Measurements from ENCODE around the gene HDAC4. TPM values are rescaled to one million over a fixed set of nuclear protein-coding genes. Genes with fewer than 3 reads are reported as not detected.

Gene HDAC4
- total RNA-seq, 1 donor from 2014 or later, result 46.2 TPM

- DNase-seq (ENCODE audit: low spot score, unreplicated experiment), result no peak
- TF ChIP-seq, protein P1, sequence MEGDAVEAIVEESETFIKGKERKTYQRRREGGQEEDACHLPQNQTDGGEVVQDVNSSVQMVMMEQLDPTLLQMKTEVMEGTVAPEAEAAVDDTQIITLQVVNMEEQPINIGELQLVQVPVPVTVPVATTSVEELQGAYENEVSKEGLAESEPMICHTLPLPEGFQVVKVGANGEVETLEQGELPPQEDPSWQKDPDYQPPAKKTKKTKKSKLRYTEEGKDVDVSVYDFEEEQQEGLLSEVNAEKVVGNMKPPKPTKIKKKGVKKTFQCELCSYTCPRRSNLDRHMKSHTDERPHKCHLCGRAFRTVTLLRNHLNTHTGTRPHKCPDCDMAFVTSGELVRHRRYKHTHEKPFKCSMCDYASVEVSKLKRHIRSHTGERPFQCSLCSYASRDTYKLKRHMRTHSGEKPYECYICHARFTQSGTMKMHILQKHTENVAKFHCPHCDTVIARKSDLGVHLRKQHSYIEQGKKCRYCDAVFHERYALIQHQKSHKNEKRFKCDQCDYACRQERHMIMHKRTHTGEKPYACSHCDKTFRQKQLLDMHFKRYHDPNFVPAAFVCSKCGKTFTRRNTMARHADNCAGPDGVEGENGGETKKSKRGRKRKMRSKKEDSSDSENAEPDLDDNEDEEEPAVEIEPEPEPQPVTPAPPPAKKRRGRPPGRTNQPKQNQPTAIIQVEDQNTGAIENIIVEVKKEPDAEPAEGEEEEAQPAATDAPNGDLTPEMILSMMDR (IDR thresholded peaks at IDR 0.05; ENCODE audit: unreplicated experiment), result no peak
- Mint-ChIP-seq H3K27ac (no peak overlapping the region), H3K9me3 (ENCODE audit: low read depth) (no peaks in the 10 kb centered on the region), H3K36me3 (ENCODE audit: insufficient read depth) (no peaks in the 10 kb centered on the region), H3K4me1 (ENCODE audit: low read depth) (peaks cover 3% of the 10 kb centered on the region), H3K27me3 (peaks cover 14% of the 10 kb centered on the region), H3K4me3 (ENCODE audit: low read depth) (no peak overlapping the region)
Measured at GRCh38 chr2:239015901-239016675, 384.7 kb downstream of the HDAC4 start.

DNA sequence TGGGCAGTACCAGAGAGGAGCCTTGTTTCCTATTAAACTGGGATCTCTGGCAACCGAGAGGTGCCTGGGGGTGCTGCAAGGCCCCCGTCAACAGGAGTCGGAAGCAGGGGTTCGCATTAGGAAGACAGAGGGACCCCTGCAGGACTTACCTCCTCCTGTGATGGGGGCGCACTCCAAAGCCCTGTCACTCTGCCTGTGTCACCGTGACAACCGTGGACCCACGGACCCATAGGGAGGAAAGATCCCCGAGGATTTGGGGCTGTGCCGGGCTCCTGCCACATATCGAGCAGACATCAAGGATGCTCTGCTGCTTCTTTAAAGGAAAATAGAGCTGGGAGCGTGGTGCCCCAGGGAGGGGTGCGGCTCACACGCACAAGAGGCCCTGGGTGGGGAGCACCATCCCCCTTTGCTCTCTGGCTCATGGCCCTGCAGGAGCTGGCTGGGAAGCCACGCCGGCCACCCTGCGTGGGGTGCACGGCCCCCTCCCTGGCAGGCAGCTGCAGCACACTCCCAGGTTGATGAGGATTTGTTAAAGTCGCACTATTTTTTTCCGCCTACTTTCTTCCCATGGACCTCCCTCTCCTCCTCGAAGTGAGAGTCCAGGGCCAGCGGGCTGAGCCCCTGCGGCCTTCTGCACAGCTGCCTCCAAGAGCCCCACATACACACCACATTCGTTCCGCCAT is 385.5 kb downstream of the HDAC4 start:
- H3K27ac Mint-ChIP-seq, result no peak overlapping the region
- peaks cover 3% of the 10 kb centered on the region for H3K4me1 Mint-ChIP-seq (ENCODE audit: low read depth)
- no peak overlapping the region for H3K4me3 Mint-ChIP-seq (ENCODE audit: low read depth)
- TF ChIP-seq, protein P1 (IDR thresholded peaks at IDR 0.05; ENCODE audit: unreplicated experiment), result no peak
- no peaks in the 10 kb centered on the region for H3K9me3 Mint-ChIP-seq (ENCODE audit: low read depth)
- DNase-seq (ENCODE audit: low spot score, unreplicated experiment), result no peak
- H3K36me3 Mint-ChIP-seq (ENCODE audit: insufficient read depth), result no peaks in the 10 kb centered on the region
- H3K27me3 Mint-ChIP-seq, result peaks cover 13% of the 10 kb centered on the region

DNA sequence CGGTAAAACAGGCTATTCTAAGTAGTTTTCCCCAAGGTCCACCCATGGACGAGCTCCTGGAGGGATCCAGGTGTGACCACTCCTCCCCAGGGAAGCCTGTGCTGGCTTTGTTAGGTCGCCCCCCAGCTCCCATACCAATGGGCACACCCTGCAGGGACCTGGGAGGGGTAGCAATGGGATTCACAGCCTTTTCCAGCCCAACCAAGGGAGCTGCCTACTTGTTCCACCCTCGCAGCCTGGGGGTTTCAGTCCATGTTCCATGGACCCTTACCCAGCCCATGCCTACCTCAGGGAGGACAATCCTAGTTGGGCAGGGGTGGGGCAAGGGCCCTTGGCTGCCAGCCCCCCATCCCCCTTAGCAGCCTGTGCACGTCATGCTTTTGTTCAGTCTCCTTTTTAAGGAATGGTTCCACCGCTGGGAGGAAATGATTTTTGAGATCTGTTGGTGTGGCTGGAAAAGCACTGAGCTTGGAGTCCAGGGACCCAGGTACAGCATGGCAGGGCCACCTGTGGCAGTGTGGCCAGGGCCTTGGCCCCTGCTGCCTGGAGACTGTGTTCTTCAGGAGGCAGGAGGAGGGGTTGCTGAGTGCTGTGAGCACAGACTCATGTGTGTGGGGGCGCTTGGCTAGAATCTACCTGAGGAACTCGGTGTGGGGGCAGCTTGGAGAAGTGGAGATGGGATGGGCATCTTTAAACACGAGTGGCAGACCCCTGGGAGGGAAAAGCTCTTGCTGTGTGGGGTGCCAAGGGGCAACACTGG is 386.2 kb downstream of the HDAC4 start:
- Mint-ChIP-seq H3K4me3 (ENCODE audit: low read depth) (no peak overlapping the region), H3K27ac (no peak overlapping the region), H3K27me3 (peaks cover 5% of the 10 kb centered on the region), H3K9me3 (ENCODE audit: low read depth) (no peaks in the 10 kb centered on the region), H3K4me1 (ENCODE audit: low read depth) (peaks cover 3% of the 10 kb centered on the region), H3K36me3 (ENCODE audit: insufficient read depth) (no peaks in the 10 kb centered on the region)
- no peak for DNase-seq (ENCODE audit: low spot score, unreplicated experiment)
- TF ChIP-seq, protein P1 (IDR thresholded peaks at IDR 0.05; ENCODE audit: unreplicated experiment), result no peak

DNA sequence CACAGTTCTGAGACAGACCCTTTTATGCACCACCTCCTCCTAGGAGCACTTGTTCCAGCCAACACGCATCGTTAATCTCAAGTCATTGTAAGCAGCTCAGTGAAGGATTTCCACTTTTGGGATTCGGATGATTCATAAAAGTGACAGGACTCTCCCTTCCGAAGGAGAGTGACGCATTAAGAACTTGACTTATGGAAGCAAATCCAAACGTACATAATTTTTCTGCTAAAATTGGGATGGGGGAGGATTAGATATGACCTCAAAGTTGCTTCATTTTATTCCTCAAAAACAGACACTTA is 387.2 kb downstream of the HDAC4 start:
- no peaks in the 10 kb centered on the region for H3K36me3 Mint-ChIP-seq (ENCODE audit: insufficient read depth)
- DNase-seq (ENCODE audit: low spot score, unreplicated experiment), result no peak
- TF ChIP-seq, protein P1 (IDR thresholded peaks at IDR 0.05; ENCODE audit: unreplicated experiment), result no peak
- H3K27me3 Mint-ChIP-seq, result peaks cover 12% of the 10 kb centered on the region
- no peak overlapping the region for H3K4me3 Mint-ChIP-seq (ENCODE audit: low read depth)
- H3K27ac Mint-ChIP-seq, result no peak overlapping the region
- no peaks in the 10 kb centered on the region for H3K9me3 Mint-ChIP-seq (ENCODE audit: low read depth)
- peaks cover 3% of the 10 kb centered on the region for H3K4me1 Mint-ChIP-seq (ENCODE audit: low read depth)

DNA sequence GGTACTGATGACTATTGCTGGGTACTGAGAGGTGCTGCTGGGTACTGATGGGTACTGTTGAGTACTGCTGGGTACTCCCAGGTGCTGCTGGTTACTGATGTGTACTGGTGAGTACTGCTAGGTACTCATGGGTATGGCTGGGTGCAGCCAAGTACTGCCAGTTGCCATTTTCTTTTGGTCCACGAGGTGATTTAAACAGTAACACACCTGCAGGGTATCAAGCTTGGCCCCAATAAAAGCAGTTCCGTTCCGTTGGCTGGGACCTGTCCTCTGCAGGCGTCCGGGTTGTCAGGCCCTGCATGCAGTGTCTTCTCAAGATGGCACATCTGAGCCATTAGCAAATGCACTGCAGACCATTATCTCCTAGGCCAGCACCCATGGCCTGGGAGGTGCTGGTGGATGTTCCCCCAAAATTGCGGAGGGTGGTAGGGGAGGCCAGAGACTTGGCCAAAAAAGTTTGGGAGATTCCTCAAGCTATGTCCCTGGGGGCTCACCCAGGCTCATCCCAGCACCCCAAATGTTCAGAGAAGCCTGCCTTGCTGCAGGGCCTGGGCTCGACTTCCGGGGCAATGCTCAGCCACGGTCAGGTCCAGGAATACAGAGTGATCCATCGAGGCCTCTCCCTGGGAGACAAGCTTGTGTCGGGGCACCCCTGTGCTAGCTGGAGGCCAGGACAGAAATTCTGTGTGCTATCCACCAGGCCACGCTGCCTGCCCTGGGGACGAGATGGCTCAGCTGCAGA is 387.7 kb downstream of the HDAC4 start:
- no peaks in the 10 kb centered on the region for H3K36me3 Mint-ChIP-seq (ENCODE audit: insufficient read depth)
- peaks cover 15% of the 10 kb centered on the region for H3K27me3 Mint-ChIP-seq
- no peak overlapping the region for H3K27ac Mint-ChIP-seq
- no peaks in the 10 kb centered on the region for H3K9me3 Mint-ChIP-seq (ENCODE audit: low read depth)
- H3K4me3 Mint-ChIP-seq (ENCODE audit: low read depth), result no peak overlapping the region
- DNase-seq (ENCODE audit: low spot score, unreplicated experiment), result no peak
- peaks cover 3% of the 10 kb centered on the region for H3K4me1 Mint-ChIP-seq (ENCODE audit: low read depth)
- TF ChIP-seq, protein P1 (IDR thresholded peaks at IDR 0.05; ENCODE audit: unreplicated experiment), result no peak
